Measurements from ENCODE around the gene TRIM7.
A peak's percentile ranks its signal among the peaks of the same experiment; 100 is the strongest.

TRIM7 gene

DNA sequence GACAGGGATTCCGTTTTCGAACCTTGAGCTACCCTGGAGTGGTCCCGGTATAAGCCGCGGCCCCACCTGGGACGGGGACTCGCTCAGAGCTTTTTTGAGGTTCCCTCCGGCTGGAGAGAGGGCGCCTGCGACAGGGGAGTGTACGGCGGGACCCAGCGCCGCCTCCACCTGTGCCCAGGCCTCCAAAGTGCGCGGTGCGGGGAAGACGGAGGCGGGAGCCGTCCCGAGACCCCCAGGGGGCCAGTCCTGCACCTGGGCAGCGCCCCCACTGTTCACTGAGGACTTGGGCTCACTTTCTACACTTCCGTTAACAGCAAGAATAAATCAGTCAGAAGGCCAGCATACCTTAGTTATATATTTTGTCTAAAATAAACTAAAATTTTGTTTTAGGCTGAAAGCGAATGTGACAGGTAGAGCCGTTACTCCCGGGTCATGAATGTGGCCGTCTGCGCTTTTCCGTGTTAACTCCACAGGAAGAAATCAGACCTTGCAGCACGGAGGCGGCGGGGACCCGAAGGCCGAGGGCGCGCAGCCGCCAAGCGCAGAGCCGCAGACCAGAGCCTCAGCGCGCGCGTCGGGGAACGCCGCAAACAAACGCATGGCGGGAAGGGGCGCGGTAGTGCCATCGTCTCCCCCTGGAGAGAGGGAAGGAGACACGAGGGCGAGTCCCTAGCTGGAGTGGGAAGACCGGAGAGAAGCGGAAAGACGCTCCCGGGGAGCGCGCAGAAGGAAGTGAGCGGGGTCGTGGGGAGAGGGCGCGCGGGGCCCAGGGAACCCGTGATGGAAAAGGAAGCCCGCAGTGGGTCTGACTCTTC lies 14.1 kb downstream of the TRIM7 start:
- Histone ChIP-seq H3K4me1 (ENCODE audit: control insufficient read depth, insufficient read depth, low read length, poor library complexity, severe bottlenecking) (peaks cover 9% of the 10 kb centered on the region), H3K36me3 (ENCODE audit: control insufficient read depth, insufficient read depth, low read length) (no peaks in the 10 kb centered on the region), H3K27ac (ENCODE audit: low read depth, low read length, severe bottlenecking) (no peak overlapping the region), H3K4me3 (ENCODE audit: extremely low read depth, insufficient read depth, low read length, poor library complexity, severe bottlenecking) (peak overlapping the region; percentile 77), H3K9me3 (ENCODE audit: control insufficient read depth, low read length) (no peaks in the 10 kb centered on the region)
- WGBS, 2 experiments (ENCODE audit: insufficient coverage in 2 of 2), result 0 to 1% methylated on average over 60 to 63 of the region's 66 CpGs

DNA sequence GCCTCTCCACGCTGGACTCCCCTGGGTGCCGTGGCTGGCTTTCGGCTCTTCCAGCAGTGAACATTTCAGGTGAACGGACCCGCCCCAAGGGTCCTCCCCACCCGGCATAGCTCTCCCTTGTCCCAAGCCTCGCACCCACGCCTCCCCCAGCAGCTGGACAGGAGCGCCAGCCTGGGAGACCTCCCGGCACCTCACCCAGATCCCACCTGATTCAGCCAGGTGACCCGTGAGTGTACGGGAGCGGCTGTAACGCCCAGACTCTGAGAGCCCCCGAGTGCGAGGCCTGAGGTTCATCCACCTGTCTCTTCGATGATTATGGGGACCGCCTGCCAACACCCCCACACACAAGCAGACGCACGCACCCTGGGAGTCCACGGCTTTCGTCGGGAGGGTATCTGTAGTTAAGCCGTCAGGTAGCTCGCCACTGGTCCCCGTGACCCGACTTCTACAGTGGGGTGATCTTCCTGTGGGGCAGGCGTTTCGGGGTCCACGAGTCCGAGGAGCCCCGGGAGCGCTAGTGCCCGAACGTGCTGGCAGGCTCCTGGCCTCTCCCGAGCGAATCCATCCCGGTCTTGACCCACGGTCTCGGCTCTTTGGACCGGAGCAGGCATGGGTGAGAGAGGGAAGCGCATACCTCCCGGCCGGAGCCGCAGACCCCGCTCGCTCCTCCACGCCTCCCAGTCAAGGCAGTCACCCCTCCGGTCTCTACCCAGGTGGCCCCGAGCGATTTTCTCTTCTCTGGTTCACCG lies 14.9 kb downstream of the TRIM7 start:
- H3K9me3 ChIP-seq (ENCODE audit: control insufficient read depth, low read length), result no peaks in the 10 kb centered on the region
- peak overlapping the region; percentile 77 for H3K4me3 ChIP-seq (ENCODE audit: extremely low read depth, insufficient read depth, low read length, poor library complexity, severe bottlenecking)
- H3K27ac ChIP-seq (ENCODE audit: low read depth, low read length, severe bottlenecking), result no peak overlapping the region
- H3K36me3 ChIP-seq (ENCODE audit: control insufficient read depth, insufficient read depth, low read length), result no peaks in the 10 kb centered on the region
- H3K4me1 ChIP-seq (ENCODE audit: control insufficient read depth, insufficient read depth, low read length, poor library complexity, severe bottlenecking), result peaks cover 9% of the 10 kb centered on the region
- 2 to 4% methylated on average over 42 to 45 of the region's 52 CpGs for WGBS, 2 experiments (ENCODE audit: insufficient coverage in 2 of 2)

DNA sequence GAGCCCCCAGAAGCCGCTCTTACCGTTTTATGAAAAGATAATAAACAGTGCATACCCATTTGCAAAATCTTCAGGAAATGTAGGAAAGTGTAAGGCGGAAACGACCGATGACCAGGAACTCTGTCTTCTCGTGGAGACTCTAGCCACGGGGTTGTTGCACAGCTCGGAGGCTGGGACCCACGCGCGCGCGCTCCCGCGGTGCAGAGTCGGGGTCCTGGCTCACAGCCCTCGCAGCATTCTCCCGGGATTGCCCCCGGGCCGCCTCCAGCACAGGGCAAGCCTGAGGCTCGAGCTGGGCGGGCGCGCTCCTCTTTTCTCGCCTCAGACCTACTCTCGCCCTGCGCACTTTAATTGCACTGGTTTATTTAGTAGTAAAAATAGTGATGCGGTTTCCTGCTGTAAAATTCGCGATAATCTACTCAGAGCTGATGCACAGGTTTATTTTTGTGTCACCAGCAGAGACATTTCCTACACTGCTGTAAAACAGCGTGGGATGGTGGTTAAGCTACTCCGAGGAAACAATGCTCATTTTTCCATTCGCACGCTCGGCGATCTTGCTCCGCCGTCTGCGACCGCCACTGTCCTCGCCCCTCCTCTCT lies 15.5 kb downstream of the TRIM7 start:
- 1 to 2% methylated on average over 25 to 31 of the region's 41 CpGs for WGBS, 2 experiments (ENCODE audit: insufficient coverage in 2 of 2)
- no peak overlapping the region for H3K27ac ChIP-seq (ENCODE audit: low read depth, low read length, severe bottlenecking)
- H3K4me1 ChIP-seq (ENCODE audit: control insufficient read depth, insufficient read depth, low read length, poor library complexity, severe bottlenecking), result peaks cover 9% of the 10 kb centered on the region
- H3K4me3 ChIP-seq (ENCODE audit: extremely low read depth, insufficient read depth, low read length, poor library complexity, severe bottlenecking), result peak overlapping the region; percentile 77
- H3K36me3 ChIP-seq (ENCODE audit: control insufficient read depth, insufficient read depth, low read length), result no peaks in the 10 kb centered on the region
- H3K9me3 ChIP-seq (ENCODE audit: control insufficient read depth, low read length), result no peaks in the 10 kb centered on the region

DNA sequence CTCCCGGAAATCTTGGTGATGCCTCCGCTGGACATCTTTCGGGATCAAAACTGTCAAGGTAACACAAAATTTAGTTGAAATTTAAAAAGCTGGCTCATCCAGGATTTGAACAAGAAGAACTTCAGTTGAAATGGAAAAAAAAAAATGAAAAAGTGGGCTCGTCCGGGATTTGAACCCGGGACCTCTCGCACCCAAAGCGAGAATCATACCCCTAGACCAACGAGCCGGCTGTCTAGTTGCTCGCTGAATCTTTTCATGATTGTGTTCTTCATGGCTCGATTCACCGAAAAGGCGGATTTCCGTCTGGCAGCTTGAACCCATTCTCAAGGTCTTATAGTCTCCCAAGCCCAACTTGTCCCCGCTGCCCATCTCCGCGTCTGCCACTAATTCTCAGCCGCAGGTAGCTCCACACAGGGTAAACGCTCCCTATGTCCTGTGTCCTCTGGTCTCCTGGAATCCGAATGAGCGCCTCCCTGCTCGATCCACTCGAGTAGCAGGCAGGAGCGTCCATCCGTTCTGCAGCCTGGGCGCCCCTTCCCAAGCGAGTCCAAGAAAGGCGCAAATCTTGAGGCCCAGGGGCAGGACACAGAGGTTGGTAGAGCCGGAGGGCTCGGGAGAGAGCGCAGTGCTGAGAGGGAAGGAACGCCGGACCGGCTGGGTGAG lies 16.2 kb downstream of the TRIM7 start:
- Histone ChIP-seq H3K36me3 (ENCODE audit: control insufficient read depth, insufficient read depth, low read length) (no peaks in the 10 kb centered on the region), H3K27ac (ENCODE audit: low read depth, low read length, severe bottlenecking) (peak overlapping the region; percentile 62), H3K4me1 (ENCODE audit: control insufficient read depth, insufficient read depth, low read length, poor library complexity, severe bottlenecking) (peaks cover 9% of the 10 kb centered on the region), H3K9me3 (ENCODE audit: control insufficient read depth, low read length) (no peaks in the 10 kb centered on the region), H3K4me3 (ENCODE audit: extremely low read depth, insufficient read depth, low read length, poor library complexity, severe bottlenecking) (peak overlapping the region; percentile 77)
- WGBS, 2 experiments (ENCODE audit: insufficient coverage in 2 of 2), result 0% methylated on average over 30 to 31 of the region's 35 CpGs

DNA sequence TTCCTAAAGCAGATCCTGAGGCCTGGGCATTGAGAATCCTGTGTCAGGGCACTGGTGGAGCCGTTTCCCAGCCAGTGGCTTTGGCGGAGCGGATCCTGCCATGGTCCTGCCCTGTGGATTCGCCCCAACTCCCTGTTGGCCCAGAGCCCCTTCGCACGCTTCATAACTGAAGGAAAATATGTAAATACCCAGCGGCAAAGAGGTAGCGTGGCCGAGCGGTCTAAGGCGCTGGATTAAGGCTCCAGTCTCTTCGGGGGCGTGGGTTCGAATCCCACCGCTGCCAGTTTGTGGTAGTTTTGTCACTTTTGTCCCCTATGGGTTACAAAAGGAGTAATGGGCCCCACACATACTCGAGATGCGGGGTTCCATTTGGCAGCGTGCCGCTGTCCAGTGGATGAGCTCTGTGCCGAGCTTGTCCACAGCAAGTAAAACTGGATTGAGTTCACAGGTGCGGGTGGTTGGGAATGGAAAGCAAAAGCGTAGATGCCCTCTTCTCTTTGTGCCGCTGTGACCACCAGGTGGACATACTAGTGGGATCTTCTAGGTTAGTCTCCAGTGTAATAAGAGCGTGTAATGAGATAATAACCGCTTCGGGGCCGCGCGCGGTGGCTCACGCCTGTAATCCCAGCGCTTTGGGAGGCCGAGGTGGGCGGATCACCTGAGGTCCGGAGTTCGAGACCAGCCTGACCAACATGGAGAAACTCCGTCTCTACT lies 17.3 kb downstream of the TRIM7 start:
- H3K4me1 ChIP-seq (ENCODE audit: control insufficient read depth, insufficient read depth, low read length, poor library complexity, severe bottlenecking), result peaks cover 9% of the 10 kb centered on the region
- H3K27ac ChIP-seq (ENCODE audit: low read depth, low read length, severe bottlenecking), result no peak overlapping the region
- WGBS, 2 experiments (ENCODE audit: insufficient coverage in 2 of 2), result 1 to 2% methylated on average over 23 to 33 of the region's 37 CpGs
- no peaks in the 10 kb centered on the region for H3K36me3 ChIP-seq (ENCODE audit: control insufficient read depth, insufficient read depth, low read length)
- no peaks in the 10 kb centered on the region for H3K9me3 ChIP-seq (ENCODE audit: control insufficient read depth, low read length)
- H3K4me3 ChIP-seq (ENCODE audit: extremely low read depth, insufficient read depth, low read length, poor library complexity, severe bottlenecking), result peak overlapping the region; percentile 77

DNA sequence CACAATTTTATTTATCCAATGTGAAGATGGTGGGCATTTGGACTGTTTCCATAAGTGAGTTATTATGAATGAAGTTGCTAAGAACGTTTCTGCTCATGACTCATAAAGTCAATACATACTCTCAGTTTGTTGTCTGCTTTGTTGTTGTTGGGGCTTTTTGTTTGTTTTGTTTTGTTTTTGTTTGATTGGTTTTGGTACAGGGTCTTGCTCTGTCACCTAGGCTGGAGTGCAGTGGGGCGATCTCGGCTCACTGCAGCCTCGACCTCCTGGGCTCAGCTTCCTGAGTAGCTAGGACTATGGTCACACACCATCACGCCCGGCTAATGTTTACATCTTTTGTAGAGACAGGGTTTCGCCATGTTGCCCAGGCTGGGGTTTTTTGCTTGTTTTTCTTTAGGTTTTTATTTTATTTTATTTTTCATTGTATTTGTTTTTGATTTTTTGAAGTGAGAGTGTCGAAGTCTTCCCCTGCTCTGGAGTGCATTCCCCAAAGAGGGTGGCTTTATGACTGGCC lies 18.0 kb downstream of the TRIM7 start:
- no peaks in the 10 kb centered on the region for H3K9me3 ChIP-seq (ENCODE audit: control insufficient read depth, low read length)
- no peaks in the 10 kb centered on the region for H3K36me3 ChIP-seq (ENCODE audit: control insufficient read depth, insufficient read depth, low read length)
- 49 to 53% methylated on average over 3 to 5 of the region's 8 CpGs for WGBS, 2 experiments (ENCODE audit: insufficient coverage in 2 of 2)
- no peak overlapping the region for H3K27ac ChIP-seq (ENCODE audit: low read depth, low read length, severe bottlenecking)
- peak overlapping the region; percentile 77 for H3K4me3 ChIP-seq (ENCODE audit: extremely low read depth, insufficient read depth, low read length, poor library complexity, severe bottlenecking)
- peaks cover 9% of the 10 kb centered on the region for H3K4me1 ChIP-seq (ENCODE audit: control insufficient read depth, insufficient read depth, low read length, poor library complexity, severe bottlenecking)

DNA sequence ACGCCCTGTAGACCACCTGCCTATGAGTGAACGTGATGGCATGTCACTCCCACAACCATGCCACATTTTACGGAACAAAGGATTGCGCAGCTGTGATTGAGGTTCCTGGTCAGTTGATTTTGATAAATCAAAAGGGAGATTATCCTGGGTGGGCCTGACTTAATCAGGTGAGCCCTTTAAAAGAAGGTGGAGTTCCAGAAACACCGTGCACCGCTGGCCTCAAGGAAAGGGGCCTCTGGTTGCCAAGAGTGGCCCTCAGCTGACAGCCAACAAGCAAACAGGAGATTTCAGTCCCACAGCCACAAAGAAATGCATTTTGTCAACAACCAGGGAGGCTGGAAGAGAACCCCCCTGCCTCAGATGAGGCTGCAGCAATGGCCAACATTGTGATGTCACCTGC lies 19.0 kb downstream of the TRIM7 start:
- Histone ChIP-seq H3K36me3 (ENCODE audit: control insufficient read depth, insufficient read depth, low read length) (no peaks in the 10 kb centered on the region), H3K27ac (ENCODE audit: low read depth, low read length, severe bottlenecking) (no peak overlapping the region), H3K4me3 (ENCODE audit: extremely low read depth, insufficient read depth, low read length, poor library complexity, severe bottlenecking) (no peak overlapping the region), H3K4me1 (ENCODE audit: control insufficient read depth, insufficient read depth, low read length, poor library complexity, severe bottlenecking) (peaks cover 9% of the 10 kb centered on the region), H3K9me3 (ENCODE audit: control insufficient read depth, low read length) (no peaks in the 10 kb centered on the region)
- 96 to 100% methylated on average over 4 to 5 of the region's 6 CpGs for WGBS, 2 experiments (ENCODE audit: insufficient coverage in 2 of 2)

DNA sequence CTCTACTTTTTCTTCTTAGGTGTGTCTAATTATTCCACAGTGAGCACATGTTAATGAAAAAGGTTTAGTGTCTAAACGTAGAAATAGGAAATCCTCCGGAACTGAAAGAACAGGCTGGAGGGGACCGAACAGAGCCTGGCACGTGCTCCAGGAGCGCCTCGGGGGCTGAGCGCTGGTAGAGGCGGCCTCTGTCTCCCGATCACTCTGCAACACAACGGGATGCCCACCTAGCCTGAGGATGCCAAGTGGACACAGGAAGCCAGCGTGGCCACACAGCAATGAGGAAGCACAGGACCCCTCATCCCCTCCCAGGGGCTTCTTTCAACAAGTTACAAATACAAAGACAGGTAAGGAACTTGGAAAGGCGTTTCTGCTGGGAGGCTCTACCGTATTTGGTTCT lies 19.4 kb downstream of the TRIM7 start:
- Histone ChIP-seq H3K36me3 (ENCODE audit: control insufficient read depth, insufficient read depth, low read length) (no peaks in the 10 kb centered on the region), H3K27ac (ENCODE audit: low read depth, low read length, severe bottlenecking) (no peak overlapping the region), H3K4me1 (ENCODE audit: control insufficient read depth, insufficient read depth, low read length, poor library complexity, severe bottlenecking) (peaks cover 8% of the 10 kb centered on the region), H3K9me3 (ENCODE audit: control insufficient read depth, low read length) (no peaks in the 10 kb centered on the region), H3K4me3 (ENCODE audit: extremely low read depth, insufficient read depth, low read length, poor library complexity, severe bottlenecking) (no peak overlapping the region)
- 95 to 98% methylated on average over 11 to 12 of the region's 13 CpGs for WGBS, 2 experiments (ENCODE audit: insufficient coverage in 2 of 2)

DNA sequence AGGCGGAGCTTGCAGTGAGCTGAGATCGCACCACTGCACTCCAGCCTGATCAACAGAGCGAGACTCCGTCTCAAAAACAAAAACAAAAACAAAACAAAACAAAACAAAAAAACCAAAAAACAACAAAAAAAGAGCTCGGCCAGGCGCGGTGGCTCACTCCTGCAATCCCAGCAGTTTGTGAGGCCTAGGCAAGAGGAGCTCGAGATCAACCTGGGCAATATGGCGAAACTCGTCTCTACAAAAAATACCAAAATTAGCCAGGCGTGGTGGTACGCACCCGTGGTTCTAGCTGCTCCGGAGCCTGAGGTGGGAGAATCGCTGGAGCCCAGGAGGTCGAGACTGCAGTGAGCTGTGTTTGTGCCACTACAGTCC lies 20.2 kb downstream of the TRIM7 start:
- H3K4me3 ChIP-seq (ENCODE audit: extremely low read depth, insufficient read depth, low read length, poor library complexity, severe bottlenecking), result no peak overlapping the region

DNA sequence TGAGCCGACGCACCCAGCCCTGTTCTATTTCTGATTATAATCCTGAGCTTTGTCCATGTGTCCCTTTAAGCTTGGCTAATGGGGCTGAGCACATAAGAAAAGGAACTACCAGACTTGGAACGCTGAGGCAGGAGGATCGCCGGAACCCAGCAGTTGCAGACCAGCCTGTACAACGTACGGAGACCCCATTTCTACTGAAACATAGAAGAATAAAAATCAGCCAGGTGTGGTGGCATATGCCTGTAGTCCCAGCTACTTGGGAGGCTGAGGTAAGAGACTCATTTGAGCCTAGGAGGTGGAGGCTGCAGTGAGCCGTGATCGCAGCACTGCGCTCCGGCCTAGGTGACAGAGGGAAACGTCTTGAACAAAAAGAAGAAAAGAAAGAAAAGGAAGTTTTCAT lies 22.3 kb downstream of the TRIM7 start:
- no peaks in the 10 kb centered on the region for H3K9me3 ChIP-seq (ENCODE audit: control insufficient read depth, low read length)
- H3K4me1 ChIP-seq (ENCODE audit: control insufficient read depth, insufficient read depth, low read length, poor library complexity, severe bottlenecking), result no peaks in the 10 kb centered on the region
- no peaks in the 10 kb centered on the region for H3K36me3 ChIP-seq (ENCODE audit: control insufficient read depth, insufficient read depth, low read length)
- H3K27ac ChIP-seq (ENCODE audit: low read depth, low read length, severe bottlenecking), result no peak overlapping the region
- 93 to 95% methylated on average over 9 to 10 of the region's 12 CpGs for WGBS, 2 experiments (ENCODE audit: insufficient coverage in 2 of 2)
- no peak overlapping the region for H3K4me3 ChIP-seq (ENCODE audit: extremely low read depth, insufficient read depth, low read length, poor library complexity, severe bottlenecking)

More for the DNA sequence above, 20.2 kb downstream of the TRIM7 start:
- 94 to 99% methylated on average over 10 to 12 of the region's 16 CpGs for WGBS, 2 experiments (ENCODE audit: insufficient coverage in 2 of 2)
- H3K27ac ChIP-seq (ENCODE audit: low read depth, low read length, severe bottlenecking), result no peak overlapping the region
- no peaks in the 10 kb centered on the region for H3K9me3 ChIP-seq (ENCODE audit: control insufficient read depth, low read length)
- no peaks in the 10 kb centered on the region for H3K36me3 ChIP-seq (ENCODE audit: control insufficient read depth, insufficient read depth, low read length)
- peaks cover 1% of the 10 kb centered on the region for H3K4me1 ChIP-seq (ENCODE audit: control insufficient read depth, insufficient read depth, low read length, poor library complexity, severe bottlenecking)
